OCI-LY1 (cell line): ENCODE measurements around the gene OLFML1.

ENCODE experiments used
- H2AFZ ChIP-seq: fragments of 200-600 bp; sonication (generic), shearing (Covaris generic); 2 replicates; pipeline ENCODE4 v1.6.0; 2014; ENCODE audit warnings: antibody characterized with exemption, mild to moderate bottlenecking, low read length
- H3F3A ChIP-seq: fragments of 200-600 bp; sonication (generic), shearing (Covaris generic); 2 replicates; pipeline ENCODE4 v1.6.0; 2014; ENCODE audit warnings: mild to moderate bottlenecking, antibody characterized with exemption, low read length, moderate library complexity; ENCODE audit not compliant: insufficient read depth
- H3K27ac ChIP-seq: fragments of 200-600 bp; sonication (generic); 2 replicates; pipeline ENCODE4 v1.5.1; 2014; ENCODE audit warnings: low read length, mixed run types, mild to moderate bottlenecking, low read depth; ENCODE audit not compliant: poor library complexity, severe bottlenecking
- H3K27me3 ChIP-seq: fragments of 200-600 bp; sonication (generic); 2 replicates; pipeline ENCODE4 v1.6.0; 2014; ENCODE audit warnings: antibody characterized with exemption, mild to moderate bottlenecking, low read length, moderate library complexity; ENCODE audit not compliant: insufficient read depth
- H3K36me3 ChIP-seq: fragments of 200-600 bp; sonication (generic); 2 replicates; pipeline ENCODE4 v1.6.1; 2014; ENCODE audit warnings: mild to moderate bottlenecking, antibody characterized with exemption, low read length, moderate library complexity, mixed read lengths; ENCODE audit not compliant: insufficient read depth
- H3K4me1 ChIP-seq: fragments of 200-600 bp; sonication (generic); 2 replicates; pipeline ENCODE4 v1.5.1; 2014; ENCODE audit warnings: mild to moderate bottlenecking, low read length, moderate library complexity; ENCODE audit not compliant: insufficient read depth, severe bottlenecking
- H3K4me2 ChIP-seq: fragments of 200-600 bp; sonication (generic), shearing (Covaris generic); 2 replicates; pipeline ENCODE4 v1.6.1; 2014; ENCODE audit warnings: low read length
- H3K4me3 ChIP-seq: fragments of 200-600 bp; sonication (generic); 2 replicates; pipeline ENCODE4 v1.5.1; 2014; ENCODE audit warnings: low read length, low read depth, mild to moderate bottlenecking, mixed read lengths; ENCODE audit not compliant: poor library complexity, severe bottlenecking
- H3K79me2 ChIP-seq: fragments of 200-600 bp; shearing (Covaris generic); 2 replicates; pipeline ENCODE4 v1.6.1; 2016; ENCODE audit warnings: mixed run types, low read length, mixed read lengths; ENCODE audit not compliant: insufficient read depth
- H3K9ac ChIP-seq: fragments of 200-600 bp; sonication (generic), shearing (Covaris generic); 2 replicates; pipeline ENCODE4 v1.6.1; 2014; ENCODE audit warnings: mild to moderate bottlenecking, low read length, mixed read lengths
- H3K9me2 ChIP-seq: fragments of 200-600 bp; sonication (generic), shearing (Covaris generic); 2 replicates; pipeline ENCODE4 v1.6.1; 2014; ENCODE audit warnings: low read depth, mild to moderate bottlenecking, low read length, mixed read lengths
- H3K9me3 ChIP-seq: fragments of 200-600 bp; shearing (Covaris generic); 2 replicates; pipeline ENCODE4 v1.6.1; 2014; ENCODE audit warnings: low read length, mixed read lengths
- H4K20me1 ChIP-seq: fragments of 200-600 bp; sonication (generic), shearing (Covaris generic); 2 replicates; pipeline ENCODE4 v1.6.0; 2016; ENCODE audit warnings: mild to moderate bottlenecking, low read length; ENCODE audit not compliant: insufficient read depth
- EZH2 ChIP-seq: fragments of 200-600 bp; sonication (generic), shearing (Covaris generic); IDR thresholded peaks from 2 replicates; pipeline ENCODE4 v1.8.0; 2017; ENCODE audit warnings: borderline replicate concordance, mixed run types, mild to moderate bottlenecking, antibody characterized with exemption, low read length, moderate library complexity, mixed read lengths
- TF ChIP-seq, protein P1 (sequence below): fragments of 200-600 bp; sonication (generic), shearing (Covaris generic); IDR thresholded peaks from 2 replicates; pipeline ENCODE4 v1.5.1; 2017; ENCODE audit warnings: mild to moderate bottlenecking, antibody characterized with exemption, low read length, moderate library complexity, mixed read lengths

Gene OLFML1

DNA sequence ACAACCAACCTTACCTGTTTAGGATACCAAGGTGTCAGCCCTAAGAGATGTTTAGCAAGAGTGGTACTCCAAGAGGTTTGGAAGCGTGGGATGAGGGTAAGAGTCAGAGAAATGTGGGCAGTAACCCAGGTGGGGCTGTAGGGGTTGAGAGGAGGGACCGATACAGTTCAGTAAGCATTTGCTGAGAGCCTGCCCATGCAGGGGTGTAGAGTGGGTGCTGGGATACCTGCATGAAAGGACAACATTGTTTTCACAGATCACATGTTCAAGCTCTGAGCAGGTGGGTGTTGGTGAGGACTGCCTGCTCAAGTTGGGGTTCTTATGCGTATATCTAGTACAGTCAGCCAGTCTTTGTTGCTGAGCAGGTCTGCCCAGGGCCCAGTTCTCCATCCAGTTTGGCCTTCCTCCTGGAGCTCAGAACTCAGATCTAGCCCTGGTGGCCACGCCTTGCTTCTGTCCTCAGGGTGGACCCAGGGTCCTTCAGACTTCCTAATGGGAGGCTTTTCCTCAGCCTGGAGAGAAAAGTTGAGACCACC, 43.3 kb downstream of the OLFML1 start:
- H3K4me2 ChIP-seq: no peak overlapping the region
- no peak overlapping the region for H3K27ac ChIP-seq
- no peaks in the 10 kb centered on the region for H3K9me3 ChIP-seq
- TF ChIP-seq, protein P1, sequence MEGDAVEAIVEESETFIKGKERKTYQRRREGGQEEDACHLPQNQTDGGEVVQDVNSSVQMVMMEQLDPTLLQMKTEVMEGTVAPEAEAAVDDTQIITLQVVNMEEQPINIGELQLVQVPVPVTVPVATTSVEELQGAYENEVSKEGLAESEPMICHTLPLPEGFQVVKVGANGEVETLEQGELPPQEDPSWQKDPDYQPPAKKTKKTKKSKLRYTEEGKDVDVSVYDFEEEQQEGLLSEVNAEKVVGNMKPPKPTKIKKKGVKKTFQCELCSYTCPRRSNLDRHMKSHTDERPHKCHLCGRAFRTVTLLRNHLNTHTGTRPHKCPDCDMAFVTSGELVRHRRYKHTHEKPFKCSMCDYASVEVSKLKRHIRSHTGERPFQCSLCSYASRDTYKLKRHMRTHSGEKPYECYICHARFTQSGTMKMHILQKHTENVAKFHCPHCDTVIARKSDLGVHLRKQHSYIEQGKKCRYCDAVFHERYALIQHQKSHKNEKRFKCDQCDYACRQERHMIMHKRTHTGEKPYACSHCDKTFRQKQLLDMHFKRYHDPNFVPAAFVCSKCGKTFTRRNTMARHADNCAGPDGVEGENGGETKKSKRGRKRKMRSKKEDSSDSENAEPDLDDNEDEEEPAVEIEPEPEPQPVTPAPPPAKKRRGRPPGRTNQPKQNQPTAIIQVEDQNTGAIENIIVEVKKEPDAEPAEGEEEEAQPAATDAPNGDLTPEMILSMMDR: no peak
- no peak for TF ChIP-seq EZH2
- no peak overlapping the region for H2AFZ ChIP-seq
- no peak overlapping the region for H3K9ac ChIP-seq
- H3K4me1 ChIP-seq: peaks cover 24% of the 10 kb centered on the region
- H3K27me3 ChIP-seq: no peaks in the 10 kb centered on the region
- H3K9me2 ChIP-seq: no peaks in the 10 kb centered on the region
- no peaks in the 10 kb centered on the region for H3F3A ChIP-seq
- peaks cover 8% of the 10 kb centered on the region for H3K36me3 ChIP-seq
- no peaks in the 10 kb centered on the region for H3K79me2 ChIP-seq
- no peaks in the 10 kb centered on the region for H4K20me1 ChIP-seq
- H3K4me3 ChIP-seq: no peak overlapping the region

DNA sequence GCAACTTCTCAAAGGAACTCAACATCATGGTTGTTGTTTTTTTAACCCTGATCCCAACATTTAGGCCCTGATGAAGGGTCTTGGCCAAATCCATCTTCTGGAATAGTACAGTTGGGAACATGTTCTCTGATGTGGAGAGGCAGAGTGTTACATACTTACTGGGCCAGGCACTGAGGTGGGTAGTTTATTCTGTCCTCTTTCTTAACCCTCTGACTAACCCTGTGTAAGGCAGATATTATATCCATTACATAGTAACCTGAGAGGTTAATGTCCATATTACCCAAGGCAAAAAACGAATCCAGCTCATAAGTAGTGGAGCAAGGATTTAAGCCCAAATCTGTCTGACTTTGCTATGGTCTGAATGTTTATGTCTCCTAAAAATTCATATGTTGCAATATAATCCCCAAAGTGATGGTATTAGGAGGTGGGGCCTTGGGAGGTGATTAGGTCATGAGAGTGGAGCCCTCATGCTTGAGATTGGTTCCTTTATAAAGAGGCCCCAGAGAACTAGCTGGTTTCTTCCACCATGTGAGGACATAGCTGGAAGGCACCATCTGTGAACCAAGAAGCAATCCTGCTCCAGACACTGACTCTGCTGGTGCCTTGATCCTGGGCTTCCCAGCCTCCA, 44.8 kb downstream of the OLFML1 start:
- Histone ChIP-seq H3K27ac (no peak overlapping the region), H3K9me3 (no peaks in the 10 kb centered on the region), H4K20me1 (no peaks in the 10 kb centered on the region), H3K9me2 (no peaks in the 10 kb centered on the region), H3K4me3 (no peak overlapping the region), H3K4me1 (peaks cover 18% of the 10 kb centered on the region), H2AFZ (no peak overlapping the region), H3K4me2 (no peak overlapping the region), H3K27me3 (no peaks in the 10 kb centered on the region), H3F3A (no peaks in the 10 kb centered on the region), H3K79me2 (no peaks in the 10 kb centered on the region), H3K36me3 (peaks cover 14% of the 10 kb centered on the region), H3K9ac (no peak overlapping the region)
- TF ChIP-seq, protein P1: no peak
- no peak for TF ChIP-seq EZH2

DNA sequence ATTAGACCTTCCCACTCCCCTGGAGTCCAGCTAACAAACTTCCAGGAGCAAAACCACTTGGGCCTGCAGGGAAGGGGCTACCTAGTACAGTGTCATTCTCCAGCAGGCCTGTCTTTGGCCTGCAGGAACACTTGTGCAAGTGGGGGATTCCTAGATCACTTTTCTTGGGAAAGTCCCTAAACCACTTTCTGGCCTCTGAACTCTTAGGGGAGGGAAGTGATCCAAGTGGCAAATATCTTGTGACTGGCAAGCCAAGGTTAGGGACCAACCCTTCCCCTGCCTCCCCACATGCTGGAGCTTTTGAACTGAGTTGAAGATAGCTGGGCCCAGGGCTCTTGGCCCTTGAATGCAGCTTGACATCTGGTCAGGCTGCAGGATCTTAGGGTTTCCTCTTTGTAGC, 45.7 kb downstream of the OLFML1 start:
- Histone ChIP-seq H3K79me2 (no peaks in the 10 kb centered on the region), H3K4me1 (peaks cover 18% of the 10 kb centered on the region), H3K36me3 (peaks cover 14% of the 10 kb centered on the region), H2AFZ (no peak overlapping the region), H3K9ac (no peak overlapping the region), H3K4me3 (no peak overlapping the region), H3K9me2 (no peaks in the 10 kb centered on the region), H3K4me2 (no peak overlapping the region), H3K9me3 (no peaks in the 10 kb centered on the region), H4K20me1 (no peaks in the 10 kb centered on the region), H3K27ac (no peak overlapping the region), H3F3A (no peaks in the 10 kb centered on the region), H3K27me3 (no peaks in the 10 kb centered on the region)
- no peak for TF ChIP-seq EZH2
- TF ChIP-seq, protein P1: no peak
